ENCODE measurements around the gene PTPN20. TPM values are rescaled to one million over a fixed set of nuclear protein-coding genes. Genes with fewer than 3 reads are reported as not detected.

Gene PTPN20
- total and polyA plus RNA-seq, 2 of the 4 experiments (the other 2 are of a cell fraction): 0.14 TPM; not detected in 1

DNA sequence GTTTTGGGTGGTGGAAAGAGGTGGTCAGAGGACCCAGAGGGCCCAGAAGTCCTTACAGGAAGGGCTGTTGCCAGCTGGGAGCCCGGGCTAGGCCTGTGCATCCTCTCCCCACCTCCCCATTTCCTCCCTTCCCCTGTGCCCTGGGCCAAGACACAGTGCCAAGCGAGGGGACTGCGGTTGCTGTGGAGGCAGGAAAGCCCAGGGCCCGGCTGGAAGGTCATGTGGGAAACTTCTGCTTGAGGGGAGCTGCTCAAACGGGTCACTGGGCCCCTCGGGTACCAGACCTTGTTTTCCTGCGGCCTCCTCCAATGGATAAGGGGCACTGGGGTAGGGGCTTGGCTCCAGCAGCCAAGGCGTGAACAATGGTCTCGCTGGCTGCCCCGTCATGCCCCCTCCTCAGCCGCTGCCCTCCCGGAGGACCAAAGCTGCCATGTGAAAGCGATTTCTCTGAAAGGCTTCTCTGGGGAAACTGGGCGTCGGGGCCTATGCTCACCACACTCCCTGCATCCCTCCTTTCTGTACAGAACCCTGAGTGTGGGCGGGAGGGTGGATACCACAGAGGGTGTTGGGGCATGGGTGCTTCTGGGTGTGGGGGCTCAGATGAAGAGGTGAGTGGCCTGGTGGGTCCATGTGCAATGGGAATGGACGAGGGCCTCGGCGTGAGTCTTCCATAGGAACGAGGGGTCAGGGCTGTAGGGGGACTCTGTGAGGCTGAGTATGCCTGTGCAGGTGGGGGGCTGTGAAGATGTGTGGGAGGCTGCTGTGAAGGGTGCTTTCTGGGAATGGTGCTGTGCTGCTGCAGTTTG lies 135.3 kb downstream of the PTPN20 start:
- intact Hi-C loops (cut with micrococcal nuclease) (loop anchor here (1.0 to 2.0 kb wide), 2 partner anchors 22 to 266 kb away; no protein-coding TSS in a partner anchor), dilution Hi-C loops (cut with HindIII; ENCODE audit: low sequenced_read_pairs, unreplicated experiment) (no loop called here), in situ Hi-C loops (cut with MboI; ENCODE audit: low sequenced_read_pairs) (no loop called here)
- Histone ChIP-seq H2AK5ac (ENCODE audit: low read depth, low read length) (no peak overlapping the region), H2AK9ac (replicated peaks; ENCODE audit: low read depth, low read length, poor library complexity) (no peak overlapping the region), H3K9ac (ENCODE audit: low read depth, low read length) (no peak overlapping the region), H3K4me1 (ENCODE audit: control insufficient read depth, insufficient read depth, low read length) (peaks cover 8% of the 10 kb centered on the region; the same call in 1 of the 2 replicates), H3K9me1 (ENCODE audit: insufficient read depth, low read length) (no peaks in the 10 kb centered on the region), H4K8ac (ENCODE audit: low read depth in 2 of 2, low read length in 2 of 2) (no peak overlapping the region), H3K14ac (replicated peaks; ENCODE audit: low read depth, low read length) (no peak overlapping the region), H2AFZ (replicated peaks; ENCODE audit: low read length, poor library complexity) (peak overlapping the region; percentile 44), H2BK15ac (ENCODE audit: low read depth, low read length) (no peak overlapping the region), H4K20me1 (ENCODE audit: insufficient read depth, low read length) (no peaks in the 10 kb centered on the region), H3K4me3 (ENCODE audit: insufficient read depth, low read depth, low read length) (no peak overlapping the region), H2BK20ac (ENCODE audit: low read depth, low read length) (no peak overlapping the region), H4K91ac (ENCODE audit: insufficient read depth, low read depth, low read length) (no peak overlapping the region), H3K23ac (ENCODE audit: low read depth, low read length) (no peak overlapping the region), H3K4me2 (ENCODE audit: low read depth, low read length) (no peak overlapping the region), H4K5ac (ENCODE audit: low read depth, low read length) (no peak overlapping the region), H3K9me3 (ENCODE audit: control insufficient read depth, insufficient read depth, low read length) (no peaks in the 10 kb centered on the region), H3K79me1 (ENCODE audit: low read depth in 1 of 2, low read length in 2 of 2) (no peaks in the 10 kb centered on the region), H3K4ac (ENCODE audit: low read depth, low read length) (no peak overlapping the region), H3K18ac (ENCODE audit: low read depth, low read length) (no peak overlapping the region), H3K27ac (ENCODE audit: insufficient read depth, low read length) (no peak overlapping the region), H2BK120ac (ENCODE audit: low read depth, low read length) (no peak overlapping the region), H3K36me3 (ENCODE audit: control insufficient read depth, insufficient read depth, low read length) (no peaks in the 10 kb centered on the region), H3K27me3 (ENCODE audit: control insufficient read depth, insufficient read depth, low read length) (0 out of 2 replicates have a peak, but pooled peaks cover 4% of the 10 kb centered on the region), H3K56ac (ENCODE audit: extremely low read depth, insufficient read depth, low read length) (no peak overlapping the region), H2BK5ac (ENCODE audit: low read depth, low read length, poor library complexity, severe bottlenecking) (no peak overlapping the region)
- CTCF ChIA-PET: interaction anchor here (1.1 kb wide), 1 partner anchor 22 kb away, joined by 3 read pairs; no protein-coding TSS in a partner anchor
- TF ChIP-seq CEBPB (IDR thresholded peaks at IDR 0.05; ENCODE audit: low read depth, low read length): no peak
- TF ChIP-seq MXI1 (IDR thresholded peaks at IDR 0.05; ENCODE audit: borderline replicate concordance, low read depth, low read length): no peak
- TF ChIP-seq SMC3 (IDR thresholded peaks at IDR 0.05; ENCODE audit: low read depth, low read length): no peak
- TF ChIP-seq RFX5 (IDR thresholded peaks at IDR 0.05; ENCODE audit: low read depth, low read length): no peak
- no peak for TF ChIP-seq RAD21 (IDR thresholded peaks at IDR 0.05; ENCODE audit: low read length)
- TF ChIP-seq BHLHE40 (IDR thresholded peaks at IDR 0.05; ENCODE audit: low read depth, low read length): no peak
- no peak for TF ChIP-seq RCOR1 (IDR thresholded peaks at IDR 0.05; ENCODE audit: insufficient replicate concordance, low read length)
- no peak for TF ChIP-seq MAFK (IDR thresholded peaks at IDR 0.05; ENCODE audit: low read depth, low read length)
- no peak for TF ChIP-seq FOS (IDR thresholded peaks at IDR 0.05; ENCODE audit: low read depth, low read length)
- TF ChIP-seq POLR2A (IDR thresholded peaks at IDR 0.05; ENCODE audit: low read depth, low read length): no peak
- no peak for TF ChIP-seq USF2 (IDR thresholded peaks at IDR 0.05; ENCODE audit: low read depth, low read length)
- TF ChIP-seq MAZ (IDR thresholded peaks at IDR 0.05; ENCODE audit: borderline replicate concordance, low read depth, low read length): no peak
- TF ChIP-seq CTCF (conservative IDR thresholded peaks at IDR 0.05; ENCODE audit: low read depth, low read length): no peak
- TF ChIP-seq, protein P1, sequence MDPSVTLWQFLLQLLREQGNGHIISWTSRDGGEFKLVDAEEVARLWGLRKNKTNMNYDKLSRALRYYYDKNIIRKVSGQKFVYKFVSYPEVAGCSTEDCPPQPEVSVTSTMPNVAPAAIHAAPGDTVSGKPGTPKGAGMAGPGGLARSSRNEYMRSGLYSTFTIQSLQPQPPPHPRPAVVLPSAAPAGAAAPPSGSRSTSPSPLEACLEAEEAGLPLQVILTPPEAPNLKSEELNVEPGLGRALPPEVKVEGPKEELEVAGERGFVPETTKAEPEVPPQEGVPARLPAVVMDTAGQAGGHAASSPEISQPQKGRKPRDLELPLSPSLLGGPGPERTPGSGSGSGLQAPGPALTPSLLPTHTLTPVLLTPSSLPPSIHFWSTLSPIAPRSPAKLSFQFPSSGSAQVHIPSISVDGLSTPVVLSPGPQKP (IDR thresholded peaks at IDR 0.05; ENCODE audit: borderline replicate concordance, low read depth, low read length): no peak
- ATAC-seq (ENCODE audit: low read depth): no peak
- WGBS, 2 experiments (ENCODE audit: extremely low coverage in 2 of 2, insufficient read length in 1 of 2): 86% methylated on average over 1 of the region's 20 CpGs; no CpG with 5 or more reads in 1 of the 2 experiments
- DNase-seq: no peak
- BruUV-seq (replicated peaks): no TSS peak
- POLR2A ChIA-PET (ENCODE audit: unreplicated experiment): no interaction called here

All from IMR-90 (cell line).